Progenitor cell of endocrine pancreas (in vitro differentiated cells): Measurements from ENCODE around the gene ADIG. TPM values are rescaled to one million over a fixed set of nuclear protein-coding genes. Genes with fewer than 3 reads are reported as not detected.
"Not testable (repeated sequence)": the region's sequence is repeated elsewhere in the genome, so short reads cannot be mapped to it uniquely, and the experiment has no call there.

Experiments
- DNase-seq: peaks from one replicate; pipeline ENCODE4 v3.0.0; 2021; ENCODE audit warnings: low spot score; ENCODE audit not compliant: unreplicated experiment
- H3K27ac Mint-ChIP-seq: 2 replicates; pipeline ENCODE4 v1.8.0; 2021; ENCODE audit warnings: mild to moderate bottlenecking, moderate library complexity, mixed read lengths
- H3K27me3 Mint-ChIP-seq: 2 replicates; pipeline ENCODE4 v1.8.0; 2021; ENCODE audit warnings: mixed read lengths
- H3K36me3 Mint-ChIP-seq: 2 replicates; pipeline ENCODE4 v1.8.0; 2022; ENCODE audit warnings: mixed read lengths; ENCODE audit not compliant: insufficient read depth
- H3K4me1 Mint-ChIP-seq: 2 replicates; pipeline ENCODE4 v1.8.0; 2021; ENCODE audit warnings: low read depth, mixed read lengths
- H3K4me3 Mint-ChIP-seq: 2 replicates; pipeline ENCODE4 v1.8.0; 2021; ENCODE audit warnings: low read depth, mild to moderate bottlenecking, moderate library complexity, mixed read lengths
- H3K9me3 Mint-ChIP-seq: 2 replicates; pipeline ENCODE4 v1.8.0; 2021; ENCODE audit warnings: low read depth, mixed read lengths
- total RNA-seq: library from RNA; stranded (reverse); gene quantifications from 2 replicates; pipeline ENCODE4 v1.2.1, GENCODE V29; 2021
- TF ChIP-seq, protein P1 (sequence below): fragments of 200-600 bp; sonication (generic); IDR thresholded peaks from one replicate; pipeline ENCODE4 v1.5.0; 2021; ENCODE audit warnings: antibody characterized with exemption, mild to moderate bottlenecking; ENCODE audit not compliant: unreplicated experiment

The ADIG gene
- total RNA-seq, 1 donor from 2014 or later: not detected

DNA sequence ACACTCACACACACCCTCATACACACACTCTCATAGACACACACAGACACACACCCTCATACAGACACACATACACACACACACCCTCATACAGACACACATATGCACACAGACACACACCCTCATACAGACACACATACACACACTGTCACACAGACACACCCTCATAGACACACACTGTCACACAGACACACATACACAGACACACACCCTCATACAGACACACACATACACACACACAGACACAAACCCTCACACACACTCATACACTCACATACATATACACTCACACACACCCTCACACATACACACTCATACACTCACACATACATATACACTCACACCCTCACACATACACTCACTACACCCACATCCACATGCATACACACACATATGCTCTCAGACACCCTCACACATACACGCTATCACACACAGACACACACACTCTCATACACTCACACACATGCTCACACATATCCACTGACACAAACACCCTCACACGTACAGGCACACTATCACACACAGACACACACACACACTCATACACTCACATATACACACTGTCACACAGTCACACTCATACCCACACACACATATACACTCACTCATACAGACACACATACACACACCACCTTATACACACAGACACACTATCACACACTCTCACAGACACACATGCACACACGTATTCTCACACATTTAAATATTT is 9.1 kb downstream of the ADIG start:
- H3K4me1 Mint-ChIP-seq: no peaks in the 10 kb centered on the region
- H3K27me3 Mint-ChIP-seq: peaks cover 3% of the 10 kb centered on the region
- no peaks in the 10 kb centered on the region for H3K36me3 Mint-ChIP-seq
- no peak for DNase-seq
- no peak overlapping the region for H3K27ac Mint-ChIP-seq
- H3K9me3 Mint-ChIP-seq: no peaks in the 10 kb centered on the region
- TF ChIP-seq, protein P1, sequence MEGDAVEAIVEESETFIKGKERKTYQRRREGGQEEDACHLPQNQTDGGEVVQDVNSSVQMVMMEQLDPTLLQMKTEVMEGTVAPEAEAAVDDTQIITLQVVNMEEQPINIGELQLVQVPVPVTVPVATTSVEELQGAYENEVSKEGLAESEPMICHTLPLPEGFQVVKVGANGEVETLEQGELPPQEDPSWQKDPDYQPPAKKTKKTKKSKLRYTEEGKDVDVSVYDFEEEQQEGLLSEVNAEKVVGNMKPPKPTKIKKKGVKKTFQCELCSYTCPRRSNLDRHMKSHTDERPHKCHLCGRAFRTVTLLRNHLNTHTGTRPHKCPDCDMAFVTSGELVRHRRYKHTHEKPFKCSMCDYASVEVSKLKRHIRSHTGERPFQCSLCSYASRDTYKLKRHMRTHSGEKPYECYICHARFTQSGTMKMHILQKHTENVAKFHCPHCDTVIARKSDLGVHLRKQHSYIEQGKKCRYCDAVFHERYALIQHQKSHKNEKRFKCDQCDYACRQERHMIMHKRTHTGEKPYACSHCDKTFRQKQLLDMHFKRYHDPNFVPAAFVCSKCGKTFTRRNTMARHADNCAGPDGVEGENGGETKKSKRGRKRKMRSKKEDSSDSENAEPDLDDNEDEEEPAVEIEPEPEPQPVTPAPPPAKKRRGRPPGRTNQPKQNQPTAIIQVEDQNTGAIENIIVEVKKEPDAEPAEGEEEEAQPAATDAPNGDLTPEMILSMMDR: no peak
- no peak overlapping the region for H3K4me3 Mint-ChIP-seq

DNA sequence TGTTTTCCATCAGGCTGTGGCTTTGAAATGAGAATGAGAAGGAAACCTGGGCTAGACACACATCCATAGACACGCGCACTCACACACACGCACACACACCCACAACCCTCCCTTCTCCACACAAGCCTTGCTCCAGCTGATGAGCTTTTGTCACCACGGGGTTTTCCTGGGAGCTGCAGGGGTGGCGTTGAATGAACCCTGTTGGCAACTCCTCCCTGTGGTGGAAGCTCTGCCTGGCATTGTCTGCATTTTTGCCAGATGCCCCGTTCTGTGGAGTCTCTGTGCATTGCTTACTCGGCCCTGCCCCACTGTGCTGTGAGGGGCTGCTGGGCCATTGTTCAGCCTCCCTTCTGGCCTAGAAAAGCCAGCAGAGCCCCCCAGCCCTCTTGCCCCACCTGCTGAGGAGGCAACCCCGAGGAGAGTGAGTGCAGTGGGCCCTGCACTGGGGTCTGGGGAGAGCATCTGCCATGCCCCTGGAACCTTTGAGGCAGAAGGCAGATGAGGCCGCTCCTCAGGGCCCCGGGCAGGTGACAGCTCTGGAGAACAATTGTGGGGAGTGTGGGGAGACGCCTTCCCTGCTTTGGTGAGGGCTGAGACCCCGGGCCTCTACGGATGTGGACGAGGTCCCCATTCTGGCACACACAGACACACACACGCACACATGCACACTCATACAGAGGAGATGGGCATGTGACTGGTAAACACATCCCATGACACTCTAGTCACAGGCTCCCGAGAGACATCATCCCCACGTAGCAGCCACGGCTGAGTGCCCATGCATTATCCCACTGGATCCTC is 9.9 kb downstream of the ADIG start:
- Mint-ChIP-seq H3K27ac (no peak overlapping the region), H3K4me3 (no peak overlapping the region), H3K9me3 (no peaks in the 10 kb centered on the region), H3K36me3 (no peaks in the 10 kb centered on the region), H3K4me1 (no peaks in the 10 kb centered on the region), H3K27me3 (peaks cover 3% of the 10 kb centered on the region)
- no peak for DNase-seq
- TF ChIP-seq, protein P1: no peak

DNA sequence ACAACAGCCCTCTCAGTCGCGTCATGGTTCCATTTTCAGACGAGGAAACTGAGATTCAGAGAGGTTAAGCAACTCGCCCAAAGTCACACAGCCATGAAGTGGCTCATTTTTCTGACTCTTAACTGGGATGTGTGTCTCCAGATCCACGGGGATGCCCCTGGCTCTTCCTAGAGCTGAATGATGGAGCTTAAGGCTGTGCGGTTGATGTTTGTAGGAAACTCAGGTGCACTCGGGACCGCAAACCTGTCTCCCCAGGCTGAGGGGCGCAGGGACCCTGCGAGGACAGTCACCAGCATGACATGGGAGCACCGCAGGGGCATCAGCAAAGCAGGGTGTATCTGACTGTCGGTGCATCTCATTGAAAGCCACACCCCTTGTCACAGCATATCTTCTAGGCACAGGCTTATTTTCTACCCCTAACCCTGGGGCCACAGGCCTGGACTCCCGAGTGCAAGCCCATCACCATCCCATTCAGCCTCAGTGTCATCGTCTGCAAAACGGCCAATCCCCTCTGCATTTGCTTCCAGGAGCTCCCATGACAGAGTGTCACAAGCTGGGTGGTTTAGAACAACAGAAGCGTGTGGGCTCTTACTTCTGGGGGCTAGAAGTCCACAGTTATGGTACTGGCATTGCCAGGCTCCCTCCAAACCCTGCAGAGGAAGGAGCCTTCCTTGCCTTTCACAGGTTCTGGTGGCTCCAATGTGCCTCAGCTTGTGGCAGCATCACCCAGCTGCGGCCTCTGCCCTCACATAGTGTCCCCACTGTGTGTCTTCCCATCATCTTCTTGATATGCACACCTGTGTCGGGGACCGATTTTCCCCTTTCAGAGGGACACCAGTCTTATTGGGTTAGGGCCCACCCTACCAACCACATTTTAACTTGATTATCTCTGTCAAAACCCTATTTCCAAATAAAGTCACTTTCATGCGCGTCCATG is 10.7 kb downstream of the ADIG start:
- TF ChIP-seq, protein P1: no peak
- no peak overlapping the region for H3K27ac Mint-ChIP-seq
- no peak overlapping the region for H3K4me3 Mint-ChIP-seq
- no peak for DNase-seq
- H3K27me3 Mint-ChIP-seq: peaks cover 7% of the 10 kb centered on the region
- H3K36me3 Mint-ChIP-seq: no peaks in the 10 kb centered on the region
- no peaks in the 10 kb centered on the region for H3K9me3 Mint-ChIP-seq
- H3K4me1 Mint-ChIP-seq: no peaks in the 10 kb centered on the region

DNA sequence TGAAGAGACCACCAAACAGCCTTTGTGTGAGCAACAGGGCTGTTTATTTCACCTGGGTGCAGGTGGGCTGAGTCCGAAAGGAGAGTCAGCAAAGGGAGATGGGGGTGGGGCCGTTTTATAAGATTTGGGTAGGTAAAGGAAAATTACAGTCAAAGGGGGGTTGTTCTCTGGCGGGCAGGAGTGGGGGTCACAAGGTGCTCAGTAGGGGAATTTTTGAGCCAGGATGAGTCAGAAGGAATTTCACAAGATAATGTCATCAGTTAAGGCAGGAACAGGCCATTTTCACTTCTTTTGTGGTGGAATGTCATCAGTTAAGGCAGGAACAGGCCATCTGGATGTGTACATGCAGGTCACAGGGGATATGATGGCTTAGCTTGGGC is 11.4 kb downstream of the ADIG start:
- DNase-seq, H3K4me3 Mint-ChIP-seq, H3K27ac Mint-ChIP-seq, H3K4me1 Mint-ChIP-seq, H3K36me3 Mint-ChIP-seq, H3K9me3 Mint-ChIP-seq: not testable (repeated sequence)
- peaks cover 13% of the 10 kb centered on the region for H3K27me3 Mint-ChIP-seq

DNA sequence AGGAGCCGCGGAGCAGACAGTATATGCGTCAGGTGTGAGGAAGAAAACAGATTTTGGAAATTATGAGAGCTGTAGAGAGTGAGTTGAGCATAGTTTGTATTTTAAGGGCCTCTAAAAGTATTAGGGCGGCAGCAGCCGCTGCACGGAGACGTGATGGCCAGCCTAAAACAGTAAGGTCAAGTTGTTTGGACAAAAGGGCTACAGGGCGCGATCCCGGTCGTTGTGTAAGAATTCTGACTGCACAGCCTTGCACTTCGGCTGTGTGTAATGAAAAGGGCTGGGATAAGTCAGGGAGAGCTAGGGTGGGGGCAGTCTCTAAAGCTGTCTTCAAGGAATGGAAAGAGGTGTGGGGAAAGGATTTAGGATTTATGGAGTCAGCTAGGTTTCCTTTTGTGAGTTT is 13.3 kb downstream of the ADIG start:
- not testable (repeated sequence) for DNase-seq, H3K4me3 Mint-ChIP-seq, H3K36me3 Mint-ChIP-seq, H3K27ac Mint-ChIP-seq, H3K9me3 Mint-ChIP-seq, H3K4me1 Mint-ChIP-seq
- peaks cover 23% of the 10 kb centered on the region for H3K27me3 Mint-ChIP-seq

DNA sequence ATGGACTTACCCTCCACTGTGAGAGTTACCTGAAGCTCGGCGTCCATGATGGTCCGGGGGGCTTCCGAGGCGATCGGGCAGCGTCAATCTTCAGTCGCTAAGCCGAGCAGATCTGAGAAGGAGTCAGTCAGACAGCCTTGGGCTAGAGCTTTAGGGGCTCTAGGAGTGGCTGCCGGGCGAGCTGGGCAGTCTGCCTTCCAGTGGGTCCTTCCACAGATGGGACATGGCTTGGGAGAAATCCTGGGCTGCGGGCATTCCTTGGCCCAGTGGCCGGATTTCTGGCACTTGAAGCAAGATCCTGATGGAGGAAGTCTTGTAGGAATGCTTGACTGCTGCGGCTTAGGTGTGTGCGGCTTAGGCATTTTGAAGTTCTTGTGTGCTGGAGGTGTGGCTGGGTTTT is 14.9 kb downstream of the ADIG start:
- not testable (repeated sequence) for H3K4me3 Mint-ChIP-seq, H3K36me3 Mint-ChIP-seq, H3K4me1 Mint-ChIP-seq, H3K9me3 Mint-ChIP-seq, H3K27ac Mint-ChIP-seq, DNase-seq
- peaks cover 34% of the 10 kb centered on the region for H3K27me3 Mint-ChIP-seq
